ENCODE measurements around the gene AHR. TPM values are rescaled to one million over a fixed set of nuclear protein-coding genes. Genes with fewer than 3 reads are reported as not detected.

AHR gene
- total RNA-seq, 4 donors from 2014 or later = 93.1 to 145 (median 122) TPM

GRCh38 chr7:17299483-17299991, 1.1 kb downstream of the AHR start:
- peak overlapping the region; percentile 99 for H3K27ac ChIP-seq
- peaks cover 30% of the 10 kb centered on the region for H3K4me1 ChIP-seq
- no peaks in the 10 kb centered on the region for H3K9me3 ChIP-seq
- DNase-seq (ENCODE audit: low spot score in 2 of 2) = no peak
- peak overlapping the region; percentile 82 for H3K4me3 ChIP-seq
- H3K36me3 ChIP-seq = no peaks in the 10 kb centered on the region
- TF ChIP-seq EP300 (IDR thresholded peaks at IDR 0.05) = no peak
- no peak for TF ChIP-seq CTCF (IDR thresholded peaks at IDR 0.05)
- no peak for TF ChIP-seq POLR2A (IDR thresholded peaks at IDR 0.05)
- TF ChIP-seq POLR2AphosphoS5 (IDR thresholded peaks at IDR 0.05) = no peak
- no peaks in the 10 kb centered on the region for H3K27me3 ChIP-seq
- WGBS = 1% methylated on average over 13 of the region's 13 CpGs

- Histone ChIP-seq H3K27ac (peak overlapping the region; percentile 99), H3K4me1 (peaks cover 34% of the 10 kb centered on the region), H3K9me3 (no peaks in the 10 kb centered on the region), H3K4me3 (peak overlapping the region; percentile 82), H3K27me3 (no peaks in the 10 kb centered on the region), H3K36me3 (no peaks in the 10 kb centered on the region)
- 3% methylated on average over 5 of the region's 5 CpGs for WGBS
- no peak for TF ChIP-seq POLR2AphosphoS5 (IDR thresholded peaks at IDR 0.05)
- TF ChIP-seq POLR2A (IDR thresholded peaks at IDR 0.05) = no peak
- TF ChIP-seq CTCF (IDR thresholded peaks at IDR 0.05) = no peak
- TF ChIP-seq EP300 (IDR thresholded peaks at IDR 0.05) = no peak
- no peak for DNase-seq (ENCODE audit: low spot score in 2 of 2)
Observed at GRCh38 chr7:17300012-17300411, 1.6 kb downstream of the AHR start.

GRCh38 chr7:17300437-17300836, 2.0 kb downstream of the AHR start:
- no peak for DNase-seq (ENCODE audit: low spot score in 2 of 2)
- H3K27me3 ChIP-seq = no peaks in the 10 kb centered on the region
- H3K9me3 ChIP-seq = no peaks in the 10 kb centered on the region
- H3K27ac ChIP-seq = peak overlapping the region; percentile 99
- peaks cover 39% of the 10 kb centered on the region for H3K4me1 ChIP-seq
- 3% methylated on average over 1 of the region's 1 CpG for WGBS
- H3K4me3 ChIP-seq = peak overlapping the region; percentile 82
- H3K36me3 ChIP-seq = no peaks in the 10 kb centered on the region
- no peak for TF ChIP-seq CTCF (IDR thresholded peaks at IDR 0.05)
- TF ChIP-seq POLR2AphosphoS5 (IDR thresholded peaks at IDR 0.05) = no peak
- no peak for TF ChIP-seq EP300 (IDR thresholded peaks at IDR 0.05)
- TF ChIP-seq POLR2A (IDR thresholded peaks at IDR 0.05) = no peak

- H3K4me1 ChIP-seq = peaks cover 52% of the 10 kb centered on the region
- DNase-seq (ENCODE audit: low spot score in 2 of 2) = peak; percentile 59 to 78
Observed at GRCh38 chr7:17301471-17302456, 3.3 kb downstream of the AHR start.

More at GRCh38 chr7:17301471-17302456, 3.3 kb downstream of the AHR start:
- no peaks in the 10 kb centered on the region for H3K36me3 ChIP-seq
- peak overlapping the region; percentile 99 for H3K27ac ChIP-seq
- TF ChIP-seq POLR2A (IDR thresholded peaks at IDR 0.05) (no peak), CTCF (IDR thresholded peaks at IDR 0.05) (peak; percentile 51 to 64)
- WGBS = 8% methylated on average over 2 of the region's 2 CpGs
- H3K27me3 ChIP-seq = no peaks in the 10 kb centered on the region
- H3K4me3 ChIP-seq = peak overlapping the region; percentile 82
- H3K9me3 ChIP-seq = no peaks in the 10 kb centered on the region
